H1 (cell line): ENCODE measurements around the gene CALML5. TPM values are rescaled to one million over a fixed set of nuclear protein-coding genes. Genes with fewer than 3 reads are reported as not detected.

Experiments used
- CTCF ChIA-PET: fragments of 300-600 bp; sonication (Branson Sonifier 250); formaldehyde crosslinking; loops from one replicate; lab custom pipeline; 2021; ENCODE audit not compliant: partially characterized antibody; lab: Charles Lee
- POLR2A ChIA-PET: fragments of 300-600 bp; sonication (Branson Sonifier 250); formaldehyde crosslinking; loops from one replicate; lab custom pipeline; 2021; ENCODE audit warnings: inconsistent platforms; ENCODE audit not compliant: partially characterized antibody; lab: Charles Lee
- DNase-seq, 2 experiments: peaks; one replicate each; pipeline versions ENCODE4 v3.0.0 to v3.0.0-alpha.2; 2010 to 2022; ENCODE audit warnings: low spot score in 2 of 2, low read depth in 1 of 2, mixed read lengths in 1 of 2
- FAIRE-seq: peaks from 2 replicates; lab custom pipeline; 2011; peaks lifted over from hg19 to GRCh38; lab: Jason Lieb, UNC
- H2AFZ ChIP-seq: 2 replicates; pipeline ENCODE4 v1.8.1; 2012; ENCODE audit warnings: low read length, inconsistent platforms
- H2AK5ac ChIP-seq: 2 replicates; pipeline ENCODE4 v1.6.1; 2013; ENCODE audit warnings: low read depth, low read length
- H2BK120ac ChIP-seq: replicated peaks from 2 replicates; pipeline ENCODE3; 2013; ENCODE audit warnings: low read depth, low read length, inconsistent platforms
- H2BK12ac ChIP-seq: 2 replicates; pipeline ENCODE4 v1.6.1; 2013; ENCODE audit warnings: low read depth, low read length
- H2BK15ac ChIP-seq: 2 replicates; pipeline ENCODE4 v1.6.1; 2013; ENCODE audit warnings: low read length
- H2BK20ac ChIP-seq: 2 replicates; pipeline ENCODE4 v1.6.1; 2013; ENCODE audit warnings: low read length
- H2BK5ac ChIP-seq: 2 replicates; pipeline ENCODE4 v1.6.1; 2013; ENCODE audit warnings: low read depth, low read length
- H3K14ac ChIP-seq: 2 replicates; pipeline ENCODE4 v1.6.1; 2013; ENCODE audit warnings: inconsistent platforms; ENCODE audit not compliant: insufficient read length
- H3K18ac ChIP-seq: 2 replicates; pipeline ENCODE4 v1.6.1; 2013; ENCODE audit warnings: low read length; ENCODE audit errors: extremely low read depth
- H3K23ac ChIP-seq: 2 replicates; pipeline ENCODE4 v1.6.1; 2013; ENCODE audit warnings: inconsistent platforms; ENCODE audit not compliant: insufficient read length
- H3K23me2 ChIP-seq: 2 replicates; pipeline ENCODE4 v1.6.1; 2013; ENCODE audit warnings: low read depth, low read length
- H3K27ac ChIP-seq: 2 replicates; pipeline ENCODE4 v1.6.1; 2011; ENCODE audit warnings: low read depth, low read length, inconsistent platforms
- H3K27me3 ChIP-seq, 4 experiments: replicated peaks in 1 of 4; 1 replicate in 1 of 4; 2 replicates in 3 of 4; pipeline versions ENCODE4 v1.6.1 to v1.8.1; 2011 to 2013; ENCODE audit warnings: low read length in 3 of 4, mild to moderate bottlenecking in 3 of 4, inconsistent platforms in 2 of 4, mixed read lengths in 2 of 4, moderate library complexity in 1 of 4; ENCODE audit not compliant: control insufficient read depth in 3 of 4, insufficient read depth in 3 of 4; ENCODE audit errors: extremely low read depth in 1 of 4
- H3K36me3 ChIP-seq, 4 experiments: 2 replicates each; pipeline versions ENCODE4 v1.6.1 to v1.8.1; 2011 to 2013; ENCODE audit warnings: mild to moderate bottlenecking in 4 of 4, low read length in 3 of 4, moderate library complexity in 2 of 4, control low read depth in 1 of 4, inconsistent platforms in 1 of 4; ENCODE audit not compliant: insufficient read depth in 4 of 4, control insufficient read depth in 2 of 4
- H3K4ac ChIP-seq: replicated peaks from 2 replicates; pipeline ENCODE3; 2013; ENCODE audit warnings: low read length, low read depth, mixed read lengths, inconsistent platforms; ENCODE audit not compliant: insufficient read length
- H3K4me1 ChIP-seq, 4 experiments: replicated peaks in 1 of 4; 1 replicate in 1 of 4; 2 replicates in 3 of 4; pipeline versions ENCODE4 v1.6.1 to v1.8.1; 2011 to 2013; ENCODE audit warnings: low read length in 3 of 4, inconsistent platforms in 2 of 4, mixed read lengths in 1 of 4; ENCODE audit not compliant: insufficient read depth in 4 of 4, control insufficient read depth in 3 of 4
- H3K4me2 ChIP-seq, 2 experiments: 2 replicates each; pipeline versions ENCODE4 v1.6.1 to v1.8.1; 2011 to 2013; ENCODE audit warnings: low read depth in 2 of 2, low read length in 2 of 2, control low read depth in 1 of 2, inconsistent platforms in 1 of 2, mild to moderate bottlenecking in 1 of 2; ENCODE audit not compliant: insufficient read depth in 1 of 2
- H3K4me3 ChIP-seq, 4 experiments: fragments of 200-600, 300-600 bp in 1 of 4; sonication (generic), shearing (Covaris generic), sonication (Bioruptor Twin) in 1 of 4; 2 replicates each; pipeline versions ENCODE4 v1.5.1 to v1.8.1; 2011 to 2016; ENCODE audit warnings: low read length in 4 of 4, low read depth in 3 of 4, control low read depth in 2 of 4, inconsistent platforms in 2 of 4, mild to moderate bottlenecking in 2 of 4, mixed read lengths in 1 of 4, moderate library complexity in 1 of 4; ENCODE audit not compliant: insufficient read depth in 2 of 4; ENCODE audit errors: extremely low read depth in 1 of 4
- H3K56ac ChIP-seq: replicated peaks from 2 replicates; pipeline ENCODE3; 2013; ENCODE audit warnings: low read depth, mild to moderate bottlenecking, mixed read lengths, low read length, inconsistent platforms; ENCODE audit not compliant: insufficient read length
- H3K79me1 ChIP-seq: 2 replicates; pipeline ENCODE4 v1.6.1; 2013; ENCODE audit warnings: low read depth, low read length, control low read depth
- H3K79me2 ChIP-seq, 2 experiments: 2 replicates each; pipeline versions ENCODE4 v1.6.1 to v1.8.1; 2012 to 2013; ENCODE audit warnings: low read length in 2 of 2, mild to moderate bottlenecking in 2 of 2, inconsistent platforms in 1 of 2; ENCODE audit not compliant: insufficient read depth in 2 of 2, control insufficient read depth in 1 of 2
- H3K9ac ChIP-seq, 4 experiments: replicated peaks in 1 of 4; 1 replicate in 1 of 4; 2 replicates in 3 of 4; pipeline versions ENCODE4 v1.6.1 to v1.8.1; 2011 to 2013; ENCODE audit warnings: low read depth in 3 of 4, low read length in 3 of 4, control low read depth in 2 of 4, mild to moderate bottlenecking in 2 of 4, moderate library complexity in 2 of 4, inconsistent platforms in 1 of 4; ENCODE audit errors: extremely low read depth in 1 of 4
- H3K9me3 ChIP-seq, 2 experiments: 2 replicates each; pipeline versions ENCODE4 v1.6.1 to v1.8.1; 2012 to 2013; ENCODE audit warnings: mild to moderate bottlenecking in 2 of 2, moderate library complexity in 2 of 2, control low read depth in 1 of 2, inconsistent platforms in 1 of 2, low read depth in 1 of 2, low read length in 1 of 2, mixed read lengths in 1 of 2; ENCODE audit not compliant: insufficient read depth in 2 of 2
- H4K20me1 ChIP-seq, 2 experiments: replicated peaks in 1 of 2; 2 replicates each; pipeline versions ENCODE3 to v1.8.1; 2011 to 2013; ENCODE audit warnings: inconsistent platforms in 2 of 2, low read length in 2 of 2, mild to moderate bottlenecking in 1 of 2; ENCODE audit not compliant: insufficient read depth in 2 of 2, control insufficient read depth in 1 of 2
- H4K5ac ChIP-seq: 2 replicates; pipeline ENCODE4 v1.6.1; 2013; ENCODE audit warnings: low read length, low read depth, mixed read lengths, inconsistent platforms; ENCODE audit not compliant: insufficient read length
- H4K8ac ChIP-seq: 2 replicates; pipeline ENCODE4 v1.8.0; 2013; ENCODE audit warnings: mild to moderate bottlenecking, moderate library complexity, low read length, inconsistent platforms; ENCODE audit not compliant: insufficient read depth; ENCODE audit errors: extremely low read depth
- H4K91ac ChIP-seq: replicated peaks from 2 replicates; pipeline ENCODE3; 2013; ENCODE audit warnings: low read length, mixed read lengths, inconsistent platforms; ENCODE audit not compliant: insufficient read length
- BCL11A ChIP-seq, 2 experiments: IDR thresholded peaks; one replicate each; pipeline ENCODE4 v1.6.1; 2011; ENCODE audit warnings: low read depth in 2 of 2, low read length in 2 of 2, mild to moderate bottlenecking in 2 of 2
- BRCA1 ChIP-seq: IDR thresholded peaks from 2 replicates; pipeline ENCODE4 v1.6.1; 2012; ENCODE audit warnings: low read depth, low read length, improper control_type of control experiment
- EP300 ChIP-seq, 2 experiments: IDR thresholded peaks; 1 replicate in 1 of 2; 2 replicates in 1 of 2; pipeline ENCODE4 v1.6.1; 2011 to 2012; ENCODE audit warnings: low read depth in 2 of 2, low read length in 2 of 2, mild to moderate bottlenecking in 2 of 2, borderline replicate concordance in 1 of 2, inconsistent platforms in 1 of 2, moderate library complexity in 1 of 2
- FOSL1 ChIP-seq: IDR thresholded peaks from 2 replicates; pipeline ENCODE4 v1.6.1; 2011; ENCODE audit warnings: mild to moderate bottlenecking, low read depth, low read length, moderate library complexity; ENCODE audit not compliant: insufficient read depth
- MAFK ChIP-seq: IDR thresholded peaks from 2 replicates; pipeline ENCODE4 v1.6.1; 2012; ENCODE audit warnings: low read depth, mild to moderate bottlenecking, improper control_type of control experiment, low read length
- SIN3A ChIP-seq, 2 experiments: IDR thresholded peaks in 1 of 2; conservative IDR thresholded peaks in 1 of 2; 2 replicates each; pipeline ENCODE4 v1.6.1; 2011 to 2012; ENCODE audit warnings: low read length in 2 of 2, improper control_type of control experiment in 1 of 2, low read depth in 1 of 2, mild to moderate bottlenecking in 1 of 2
- SIRT6 ChIP-seq: IDR thresholded peaks from one replicate; pipeline ENCODE4 v1.7.1; 2012; ENCODE audit warnings: low read length, inconsistent platforms
- SP2 ChIP-seq: IDR thresholded peaks from 2 replicates; pipeline ENCODE4 v1.6.1; 2012; ENCODE audit warnings: mild to moderate bottlenecking, low read length, inconsistent platforms
- YY1 ChIP-seq: IDR thresholded peaks from 2 replicates; pipeline ENCODE4 v1.6.1; 2011; ENCODE audit warnings: low read depth, mild to moderate bottlenecking, low read length
- WGBS, 2 experiments: shearing (Covaris generic) in 1 of 2; methylation state at CpG; one replicate each; pipeline versions ENCODE4 v1.1.6 to v1.1.7; 2013 to 2015; ENCODE audit warnings: low lambda C conversion rate in 2 of 2, mixed read lengths in 2 of 2, inconsistent platforms in 1 of 2, low coverage in 1 of 2, missing lambda C conversion rate in 1 of 2; ENCODE audit not compliant: insufficient replicate concordance in 2 of 2, insufficient coverage in 1 of 2, insufficient read length in 1 of 2; ENCODE audit errors: extremely low coverage in 1 of 2, missing lambda C conversion rate in 1 of 2; 5-methylcytosine and 5-hydroxymethylcytosine counted together
- polyA plus RNA-seq, 7 experiments: library from polyadenylated mRNA; depleted of rRNA in 3 of 7; stranded (reverse) in 5 of 7; unstranded in 2 of 7; fragments of >200 nt in 5 of 7; fragments of 200-250 nt in 2 of 7; gene quantifications; 1 replicate in 5 of 7; 2 replicates in 1 of 7; 4 replicates in 1 of 7; pipeline versions ENCODE4 v1.2.1 to v1.2.3, GENCODE V29; 2011 to 2013; ENCODE audit warnings: missing spikeins in 2 of 7, mixed read lengths in 2 of 7
- total RNA-seq: library from RNA; stranded (reverse); fragmentation: NEBNext Ultra II Directional; extraction: Animal tissue kit (Norgen Biotek cat#: 25700); gene quantifications from 2 replicates; pipeline ENCODE4 v1.2.1, GENCODE V29; 2021
- TF ChIP-seq, protein P1 (sequence below): IDR thresholded peaks from 2 replicates; pipeline ENCODE4 v1.6.1; 2012; ENCODE audit warnings: low read length, inconsistent platforms

CALML5 gene
- total and polyA plus RNA-seq, 2 of the 8 experiments (the other 6 are each of a cell fraction or from before 2014, with no cell fraction given): not detected

DNA sequence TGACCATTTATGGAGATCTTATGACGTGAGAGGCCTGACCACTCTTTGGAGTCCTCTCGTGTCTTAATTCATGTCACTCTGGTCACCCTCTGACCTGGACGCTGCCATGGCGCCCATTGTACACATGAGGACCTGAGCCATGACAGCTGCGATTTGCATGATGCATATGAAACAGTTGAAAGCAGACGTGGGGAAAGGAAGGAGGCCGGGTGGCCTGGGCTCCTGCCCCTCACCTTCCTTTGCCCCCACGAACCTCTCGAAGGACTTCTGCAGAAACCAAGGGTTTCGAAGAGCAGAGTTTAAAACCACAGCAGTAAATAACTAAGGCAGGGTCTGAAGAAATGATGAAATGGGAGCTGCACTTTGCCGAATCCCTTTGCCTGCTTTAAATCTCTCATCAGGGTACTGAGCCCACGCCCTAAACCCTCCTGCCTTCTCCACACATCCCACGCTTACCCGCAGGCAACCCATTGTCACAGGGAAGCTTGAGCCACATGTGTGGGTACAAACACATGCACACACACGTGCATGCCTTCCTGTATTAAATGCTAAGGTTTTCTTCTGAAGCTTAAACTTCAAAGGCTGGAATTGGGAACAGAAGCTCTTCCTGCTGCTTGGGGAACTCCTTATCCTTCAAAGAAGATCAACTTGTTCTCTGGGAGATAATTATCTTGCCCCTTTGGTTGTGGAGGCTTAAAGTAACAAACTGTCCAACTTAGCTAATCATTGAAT lies 13.7 kb upstream of the CALML5 start:
- Histone ChIP-seq H3K14ac (no peak overlapping the region), H3K4me1 (peaks cover 0 to 3% (median 0%) of the 10 kb centered on the region in 4 experiments; a peak in 1 of 7 replicates), H3K4ac (no peak overlapping the region), H3K9me3 (no peaks in the 10 kb centered on the region), H3K23me2 (no peaks in the 10 kb centered on the region), H3K56ac (no peak overlapping the region), H2AFZ (no peak overlapping the region), H4K20me1 (no peaks in the 10 kb centered on the region), H3K79me1 (no peaks in the 10 kb centered on the region), H2BK120ac (no peak overlapping the region), H3K18ac (no peak overlapping the region), H3K36me3 (no peaks in the 10 kb centered on the region), H3K27me3 (no peaks in the 10 kb centered on the region), H3K79me2 (no peaks in the 10 kb centered on the region), H3K27ac (no peak overlapping the region), H2AK5ac (no peak overlapping the region), H2BK15ac (no peak overlapping the region), H3K4me2 (no peak overlapping the region), H4K91ac (no peak overlapping the region), H4K8ac (no peak overlapping the region), H3K23ac (no peak overlapping the region), H2BK20ac (no peak overlapping the region), H4K5ac (no peak overlapping the region), H3K9ac (no peak overlapping the region), H2BK12ac (no peak overlapping the region), H2BK5ac (no peak overlapping the region), H3K4me3 (no peak overlapping the region)
- 88% methylated on average over 15 of the region's 15 CpGs; no CpG with 5 or more reads in 1 of the 2 experiments for WGBS, 2 experiments
- ChIA-PET CTCF (interaction anchor here (0.5 to 2.3 kb wide), 5 partner anchors 8 to 1113 kb away, joined by 3 to 7 read pairs (median 3); partner anchors contain the start of gene CALML3), POLR2A (interaction anchor here (1.5 kb wide), 1 partner anchor 9 kb away, joined by 3 read pairs; no protein-coding TSS in a partner anchor)
- FAIRE-seq (no peak), DNase-seq (no peak)
- TF ChIP-seq MAFK (no peak), SIN3A (conservative IDR thresholded peaks at IDR 0.05 in 1 of 2, IDR thresholded peaks at IDR 0.05 in 1 of 2; ENCODE audit: low read depth in 1 of 2, low read length in 2 of 2) (no peak), FOSL1 (no peak), SIRT6 (no peak), BRCA1 (no peak), EP300 (IDR thresholded peaks at IDR 0.05; ENCODE audit: borderline replicate concordance in 1 of 2, low read depth in 2 of 2, low read length in 2 of 2) (no peak), YY1 (no peak), SP2 (no peak), BCL11A (IDR thresholded peaks at IDR 0.05; ENCODE audit: low read depth in 2 of 2, low read length in 2 of 2) (no peak)
- TF ChIP-seq, protein P1, sequence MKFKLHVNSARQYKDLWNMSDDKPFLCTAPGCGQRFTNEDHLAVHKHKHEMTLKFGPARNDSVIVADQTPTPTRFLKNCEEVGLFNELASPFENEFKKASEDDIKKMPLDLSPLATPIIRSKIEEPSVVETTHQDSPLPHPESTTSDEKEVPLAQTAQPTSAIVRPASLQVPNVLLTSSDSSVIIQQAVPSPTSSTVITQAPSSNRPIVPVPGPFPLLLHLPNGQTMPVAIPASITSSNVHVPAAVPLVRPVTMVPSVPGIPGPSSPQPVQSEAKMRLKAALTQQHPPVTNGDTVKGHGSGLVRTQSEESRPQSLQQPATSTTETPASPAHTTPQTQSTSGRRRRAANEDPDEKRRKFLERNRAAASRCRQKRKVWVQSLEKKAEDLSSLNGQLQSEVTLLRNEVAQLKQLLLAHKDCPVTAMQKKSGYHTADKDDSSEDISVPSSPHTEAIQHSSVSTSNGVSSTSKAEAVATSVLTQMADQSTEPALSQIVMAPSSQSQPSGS: no peak
